Kidney (tissue), 14 donors: Measurements from ENCODE around the gene USP47. TPM values are rescaled to one million over a fixed set of nuclear protein-coding genes. Genes with fewer than 3 reads are reported as not detected.

Source experiments
- DNase-seq, 5 donors: peaks; one replicate each; pipeline ENCODE4 v3.0.0-alpha.2; 2013 to 2020
- FAIRE-seq: peaks from 2 replicates; lab custom pipeline; 2012; peaks lifted over from hg19 to GRCh38; lab: Jason Lieb, UNC
- H3K27ac ChIP-seq, 2 donors: one replicate each; pipeline ENCODE4 v1.7.0; 2013; ENCODE audit warnings: low read depth in 2 of 2, low read length in 2 of 2, inconsistent platforms in 1 of 2
- H3K27me3 ChIP-seq: one replicate; pipeline ENCODE4 v1.7.1; 2013; ENCODE audit warnings: low read length, inconsistent platforms; ENCODE audit not compliant: control insufficient read depth, insufficient read depth
- H3K36me3 ChIP-seq, 3 donors: one replicate each; pipeline versions ENCODE4 v1.7.0 to v1.7.1; 2013; ENCODE audit warnings: low read length in 3 of 3, control low read depth in 1 of 3, inconsistent platforms in 1 of 3; ENCODE audit not compliant: insufficient read depth in 3 of 3, control insufficient read depth in 2 of 3
- H3K4me1 ChIP-seq, 3 donors: one replicate each; pipeline versions ENCODE4 v1.7.0 to v1.7.1; 2013; ENCODE audit warnings: low read length in 3 of 3, inconsistent platforms in 1 of 3, low read depth in 1 of 3; ENCODE audit not compliant: control insufficient read depth in 2 of 3, insufficient read depth in 2 of 3
- H3K4me3 ChIP-seq, 3 donors: one replicate each; pipeline versions ENCODE4 v1.7.0 to v1.8.1; 2013; ENCODE audit warnings: low read length in 3 of 3, control low read depth in 1 of 3, inconsistent platforms in 1 of 3
- H3K9ac ChIP-seq, 3 donors: one replicate each; pipeline versions ENCODE4 v1.7.0 to v1.7.1; 2013; ENCODE audit warnings: low read length in 3 of 3, control low read depth in 1 of 3, inconsistent platforms in 1 of 3
- H3K9me3 ChIP-seq, 3 donors: one replicate each; pipeline versions ENCODE4 v1.7.0 to v1.7.1; 2013; ENCODE audit warnings: low read length in 3 of 3, control low read depth in 1 of 3, inconsistent platforms in 1 of 3; ENCODE audit not compliant: control insufficient read depth in 2 of 3, insufficient read depth in 1 of 3
- intact Hi-C: fragments of 100-400 bp; cut with DNase I; formaldehyde crosslinking; loops from one replicate; pipeline ENCODE4 v1.11.1; 2022
- polyA plus RNA-seq: library from polyadenylated mRNA; stranded (reverse); fragments of 350-450 nt; fragmentation: Illumina TruSeq; extraction: RNeasy Lipid Tissue Mini Kit (QIAGEN cat#74804); gene quantifications from one replicate; pipeline ENCODE4 v1.2.3, GENCODE V29; 2014; ENCODE audit warnings: low read depth, low replicate concordance; ENCODE audit not compliant: insufficient read depth
- total RNA-seq: library from RNA; stranded (reverse); fragmentation: NEBNext Ultra II Directional; extraction: Animal tissue kit (Norgen Biotek cat#: 25700); gene quantifications from one replicate; pipeline ENCODE4 v1.2.1, GENCODE V29; 2021
- TF ChIP-seq, protein P1 (sequence below): IDR thresholded peaks from 3 replicates; pipeline ENCODE4 v1.5.1; 2012; ENCODE audit warnings: mild to moderate bottlenecking, moderate library complexity, borderline replicate concordance; ENCODE audit not compliant: insufficient read depth; ENCODE audit errors: extremely low read depth
- donor health status: control.
- donor health status: control.
- donor health status: control.
- donor health status: control.
- donor health status: control.
- donor health status: DM: yes; HTN: yes; CAD: no.
- donor health status: Normal renal cell carcinoma (clear cell type).

Gene USP47
- total and polyA plus RNA-seq, 2 donors from 2014 or later = 16.3 to 43.3 TPM

DNA sequence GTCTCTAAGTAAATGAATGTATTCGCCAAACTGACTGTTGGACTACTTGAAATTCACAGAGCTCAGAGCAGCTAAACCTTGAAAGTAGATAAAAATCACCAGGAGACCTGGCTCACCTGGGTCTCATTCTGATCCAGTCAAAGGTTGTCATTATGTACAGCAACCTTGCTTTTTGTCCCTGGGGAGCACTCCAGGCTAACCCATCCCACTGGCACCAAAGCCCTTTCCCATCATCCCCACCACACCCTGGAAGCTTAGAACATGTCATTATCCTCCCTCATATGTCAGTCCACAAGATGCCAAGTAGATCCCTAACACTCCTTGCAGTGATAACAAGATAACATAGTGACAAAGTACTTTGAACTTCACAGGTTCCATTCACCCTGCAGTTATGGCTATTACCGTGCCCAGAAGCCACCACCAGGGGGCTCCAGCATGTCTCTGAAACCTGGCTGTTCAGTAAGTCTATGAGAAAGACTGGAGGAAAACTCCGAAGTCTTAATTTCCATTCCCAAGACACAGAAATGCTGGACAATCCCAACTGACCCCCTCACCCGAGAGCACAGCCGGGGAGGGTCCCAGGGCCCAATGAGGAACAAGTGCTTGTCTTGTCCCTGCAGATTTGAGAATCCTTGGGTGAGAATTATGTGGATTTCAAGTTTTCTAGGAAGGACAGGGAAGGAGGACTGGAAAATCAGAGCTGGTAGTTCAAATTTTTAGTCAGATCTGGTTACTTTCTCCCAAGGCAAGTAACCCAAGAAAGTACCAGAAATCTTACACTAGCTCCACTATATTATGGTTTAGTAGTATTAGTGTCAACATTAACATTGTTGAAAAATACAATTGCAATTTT, 43.0 kb upstream of the USP47 start:
- no peak for FAIRE-seq
- no peak overlapping the region for H3K9ac ChIP-seq

DNA sequence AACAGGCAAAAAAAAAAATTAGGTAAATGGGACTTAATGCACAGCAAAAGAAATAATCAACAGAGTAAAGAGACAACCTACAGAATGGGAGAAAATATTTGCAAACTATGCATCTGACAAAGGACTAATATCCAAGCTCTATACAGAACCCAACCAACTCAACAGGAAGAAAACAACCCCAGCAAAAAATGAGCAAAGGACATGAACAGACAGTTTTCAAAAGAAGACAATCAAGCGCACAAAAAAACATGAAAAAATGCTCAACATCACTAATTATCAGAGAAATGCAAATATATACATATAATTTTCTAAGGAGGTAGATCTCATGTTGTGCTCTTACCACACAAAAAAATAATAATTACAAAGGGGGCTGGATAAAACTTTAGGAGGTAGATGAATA, 36.5 kb upstream of the USP47 start:
- DNase-seq = no peak
- H3K4me1 ChIP-seq = no peaks in the 10 kb centered on the region
- FAIRE-seq = no peak
- no peak overlapping the region for H3K9ac ChIP-seq
- no peak overlapping the region for H3K4me3 ChIP-seq
- H3K36me3 ChIP-seq = no peaks in the 10 kb centered on the region
- H3K9me3 ChIP-seq = no peaks in the 10 kb centered on the region
- TF ChIP-seq, protein P1, sequence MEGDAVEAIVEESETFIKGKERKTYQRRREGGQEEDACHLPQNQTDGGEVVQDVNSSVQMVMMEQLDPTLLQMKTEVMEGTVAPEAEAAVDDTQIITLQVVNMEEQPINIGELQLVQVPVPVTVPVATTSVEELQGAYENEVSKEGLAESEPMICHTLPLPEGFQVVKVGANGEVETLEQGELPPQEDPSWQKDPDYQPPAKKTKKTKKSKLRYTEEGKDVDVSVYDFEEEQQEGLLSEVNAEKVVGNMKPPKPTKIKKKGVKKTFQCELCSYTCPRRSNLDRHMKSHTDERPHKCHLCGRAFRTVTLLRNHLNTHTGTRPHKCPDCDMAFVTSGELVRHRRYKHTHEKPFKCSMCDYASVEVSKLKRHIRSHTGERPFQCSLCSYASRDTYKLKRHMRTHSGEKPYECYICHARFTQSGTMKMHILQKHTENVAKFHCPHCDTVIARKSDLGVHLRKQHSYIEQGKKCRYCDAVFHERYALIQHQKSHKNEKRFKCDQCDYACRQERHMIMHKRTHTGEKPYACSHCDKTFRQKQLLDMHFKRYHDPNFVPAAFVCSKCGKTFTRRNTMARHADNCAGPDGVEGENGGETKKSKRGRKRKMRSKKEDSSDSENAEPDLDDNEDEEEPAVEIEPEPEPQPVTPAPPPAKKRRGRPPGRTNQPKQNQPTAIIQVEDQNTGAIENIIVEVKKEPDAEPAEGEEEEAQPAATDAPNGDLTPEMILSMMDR = no peak
- no peak overlapping the region for H3K27ac ChIP-seq
- intact Hi-C loops = no loop called here
- H3K27me3 ChIP-seq = no peaks in the 10 kb centered on the region

More for the DNA sequence above, 43.0 kb upstream of the USP47 start:
- intact Hi-C loops = loop anchor here (10.0 kb wide), 1 partner anchor 246 kb away; no protein-coding TSS in a partner anchor
- H3K4me3 ChIP-seq = no peak overlapping the region
- no peaks in the 10 kb centered on the region for H3K36me3 ChIP-seq
- TF ChIP-seq, protein P1 = peak; percentile 81
- H3K27ac ChIP-seq = no peak overlapping the region
- peak; percentile 54 to 89 (median 82) for DNase-seq
- no peaks in the 10 kb centered on the region for H3K4me1 ChIP-seq
- H3K27me3 ChIP-seq = no peaks in the 10 kb centered on the region
- no peaks in the 10 kb centered on the region for H3K9me3 ChIP-seq

DNA sequence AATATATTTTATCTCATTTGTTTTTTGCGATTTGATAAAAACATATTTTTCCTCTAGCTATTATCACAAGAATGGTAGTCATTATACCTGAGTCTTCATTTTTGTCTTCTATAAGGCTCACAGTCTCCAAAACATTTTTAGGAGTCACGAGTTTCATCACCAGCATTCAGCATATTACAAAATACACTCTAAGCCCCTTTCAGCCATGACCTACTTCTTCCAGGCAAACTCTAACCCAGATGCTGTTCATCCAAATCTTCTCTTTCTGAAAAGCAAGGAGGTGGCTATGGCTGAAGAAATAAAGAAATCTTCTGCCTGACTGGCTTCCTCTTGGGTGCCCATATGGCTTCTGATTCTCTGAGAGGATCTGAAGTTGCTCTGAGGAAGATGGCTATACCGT, 35.7 kb upstream of the USP47 start:
- intact Hi-C loops = no loop called here
- Histone ChIP-seq H3K4me3 (no peak overlapping the region), H3K9ac (no peak overlapping the region), H3K27me3 (no peaks in the 10 kb centered on the region), H3K9me3 (no peaks in the 10 kb centered on the region), H3K36me3 (no peaks in the 10 kb centered on the region), H3K4me1 (no peaks in the 10 kb centered on the region), H3K27ac (no peak overlapping the region)
- TF ChIP-seq, protein P1 = no peak
- DNase-seq = no peak
- no peak for FAIRE-seq
